Head of caudate nucleus (tissue), 42 donors: ENCODE data around the gene NXT1.
"Not testable (repeated sequence)": the region's sequence is repeated elsewhere in the genome, so short reads cannot be mapped to it uniquely, and the experiment has no call there.

Experiments
- DNase-seq, 42 donors: peaks; one replicate each; pipeline versions ENCODE4 v3.0.0 to v3.0.0-alpha.2; 2020 to 2021; ENCODE audit warnings: mixed read lengths in 7 of 42
- intact Hi-C: fragments of 100-400 bp; cut with DNase I; formaldehyde crosslinking; loops from one replicate; pipeline ENCODE4 v1.15.0; 2022

NXT1 gene

GRCh38 chr20:23326774-23327173 is 23.8 kb upstream of the NXT1 start:
- no peak for DNase-seq
- intact Hi-C loops, result no loop called here

GRCh38 chr20:23327617-23328333 is 22.8 kb upstream of the NXT1 start:
- intact Hi-C loops, result no loop called here
- DNase-seq, result no peak

- no peak for DNase-seq
- intact Hi-C loops, result no loop called here
Observed at GRCh38 chr20:23331450-23332350, 18.9 kb upstream of the NXT1 start.

- no peak for DNase-seq
- intact Hi-C loops, result no loop called here
Observed at GRCh38 chr20:23332467-23332866, 18.1 kb upstream of the NXT1 start.

- no peak for DNase-seq
- intact Hi-C loops, result no loop called here
Observed at GRCh38 chr20:23334111-23334510, 16.5 kb upstream of the NXT1 start.

GRCh38 chr20:23335521-23335920 is 15.1 kb upstream of the NXT1 start:
- DNase-seq, result no peak
- intact Hi-C loops, result no loop called here

- intact Hi-C loops, result no loop called here
- no peak for DNase-seq
Observed at GRCh38 chr20:23336476-23336875, 14.1 kb upstream of the NXT1 start.

- intact Hi-C loops, result no loop called here
- no peak for DNase-seq
Observed at GRCh38 chr20:23337312-23337711, 13.3 kb upstream of the NXT1 start.

- intact Hi-C loops, result loop anchor here (5.0 to 10.0 kb wide), 2 partner anchors 198 to 645 kb away; no protein-coding TSS in a partner anchor
- no peak for DNase-seq
Observed at GRCh38 chr20:23339986-23340385, 10.6 kb upstream of the NXT1 start.

- peak; percentile 39 to 89 (median 73) for DNase-seq
- intact Hi-C loops, result loop anchor here (5.0 to 10.0 kb wide), 2 partner anchors 198 to 646 kb away; no protein-coding TSS in a partner anchor
Observed at GRCh38 chr20:23340524-23340923, 10.1 kb upstream of the NXT1 start.

GRCh38 chr20:23341073-23341472 is 9.5 kb upstream of the NXT1 start:
- DNase-seq, result no peak
- intact Hi-C loops, result loop anchor here (5.0 to 10.0 kb wide), 2 partner anchors 199 to 646 kb away; no protein-coding TSS in a partner anchor

GRCh38 chr20:23343590-23343989 is 7.0 kb upstream of the NXT1 start:
- intact Hi-C loops, result loop anchor here (5.0 to 10.0 kb wide), 2 partner anchors 201 to 649 kb away; no protein-coding TSS in a partner anchor
- peak in 1 of 42 donors; percentile 1 for DNase-seq

GRCh38 chr20:23344336-23344735 is 6.3 kb upstream of the NXT1 start:
- no peak for DNase-seq
- intact Hi-C loops, result loop anchor here (5.0 to 10.0 kb wide), 2 partner anchors 202 to 650 kb away; no protein-coding TSS in a partner anchor

GRCh38 chr20:23346002-23346401 is 4.6 kb upstream of the NXT1 start:
- intact Hi-C loops, result loop anchor here (10.0 kb wide), 1 partner anchor 651 kb away; no protein-coding TSS in a partner anchor
- no peak for DNase-seq

GRCh38 chr20:23347791-23348190 is 2.8 kb upstream of the NXT1 start:
- DNase-seq, result no peak
- intact Hi-C loops, result loop anchor here (10.0 kb wide), 1 partner anchor 653 kb away; no protein-coding TSS in a partner anchor

- intact Hi-C loops, result loop anchor here (10.0 kb wide), 1 partner anchor 654 kb away; no protein-coding TSS in a partner anchor
- not testable (repeated sequence) for DNase-seq
Observed at GRCh38 chr20:23348510-23348909, 2.1 kb upstream of the NXT1 start.

- intact Hi-C loops, result loop anchor here (1.0 to 10.0 kb wide), 2 partner anchors 9 to 655 kb away; no protein-coding TSS in a partner anchor
- DNase-seq, result peak in 9 of 42 donors; percentile 17 to 82 (median 56)
Observed at GRCh38 chr20:23349338-23350195, 1.0 kb upstream of the NXT1 start.
